ENCODE results near the gene CTBS. TPM values are rescaled to one million over a fixed set of nuclear protein-coding genes. Genes with fewer than 3 reads are reported as not detected.

CTBS gene
- total RNA-seq, 1 experiment from 2014 or later: 18.2 TPM

DNA sequence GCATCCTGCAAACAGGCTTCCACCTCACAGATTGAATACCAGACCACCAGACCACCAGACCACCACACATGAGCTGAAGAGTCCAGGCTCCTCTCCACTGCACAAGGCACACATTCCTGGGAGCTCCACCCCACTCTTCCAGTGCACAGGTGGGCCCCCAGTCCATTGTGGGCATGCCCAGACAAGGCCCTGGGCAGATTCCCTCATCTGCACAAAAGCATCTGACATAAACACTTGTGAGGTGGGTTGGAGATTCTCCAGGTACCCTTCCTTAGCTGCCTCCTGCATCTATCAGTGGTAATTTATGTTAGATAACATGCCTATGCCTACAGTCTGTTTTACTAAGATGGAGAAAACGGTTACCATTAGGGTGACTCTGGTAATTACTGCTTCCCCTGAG lies 11.6 kb upstream of the CTBS start:
- BruUV-seq (replicated peaks): no TSS peak
- no peak for DNase-seq
- no peaks in the 10 kb centered on the region for H3K9me3 Mint-ChIP-seq (ENCODE audit: low read depth, unreplicated experiment)
- peaks cover 8% of the 10 kb centered on the region for H3K4me1 Mint-ChIP-seq (ENCODE audit: low read depth, unreplicated experiment)
- CTCF ChIA-PET: interaction anchor here (0.7 kb wide), 1 partner anchor 71 kb away, joined by 4 read pairs; no protein-coding TSS in a partner anchor
- no peak for TF ChIP-seq CTCF (IDR thresholded peaks at IDR 0.05; ENCODE audit: unreplicated experiment)
- no peaks in the 10 kb centered on the region for H3K36me3 Mint-ChIP-seq (ENCODE audit: insufficient read depth, unreplicated experiment)
- intact Hi-C loops (cut with micrococcal nuclease; ENCODE audit: unreplicated experiment): no loop called here
- no peaks in the 10 kb centered on the region for H3K27me3 Mint-ChIP-seq (ENCODE audit: unreplicated experiment)
- no peak overlapping the region for H3K4me3 Mint-ChIP-seq (ENCODE audit: low read depth, unreplicated experiment)
- no peak overlapping the region for H3K27ac Mint-ChIP-seq (ENCODE audit: unreplicated experiment)

GRCh38 chr1:84584126-84584525 lies 9.9 kb upstream of the CTBS start:
- DNase-seq: no peak
- no peaks in the 10 kb centered on the region for H3K36me3 Mint-ChIP-seq (ENCODE audit: insufficient read depth, unreplicated experiment)
- peaks cover 8% of the 10 kb centered on the region for H3K4me1 Mint-ChIP-seq (ENCODE audit: low read depth, unreplicated experiment)
- no peak overlapping the region for H3K27ac Mint-ChIP-seq (ENCODE audit: unreplicated experiment)
- no TSS peak for BruUV-seq (replicated peaks)
- H3K27me3 Mint-ChIP-seq (ENCODE audit: unreplicated experiment): no peaks in the 10 kb centered on the region
- CTCF ChIA-PET: no interaction called here
- no peak for TF ChIP-seq CTCF (IDR thresholded peaks at IDR 0.05; ENCODE audit: unreplicated experiment)
- H3K4me3 Mint-ChIP-seq (ENCODE audit: low read depth, unreplicated experiment): no peak overlapping the region
- no peaks in the 10 kb centered on the region for H3K9me3 Mint-ChIP-seq (ENCODE audit: low read depth, unreplicated experiment)
- intact Hi-C loops (cut with micrococcal nuclease; ENCODE audit: unreplicated experiment): no loop called here

DNA sequence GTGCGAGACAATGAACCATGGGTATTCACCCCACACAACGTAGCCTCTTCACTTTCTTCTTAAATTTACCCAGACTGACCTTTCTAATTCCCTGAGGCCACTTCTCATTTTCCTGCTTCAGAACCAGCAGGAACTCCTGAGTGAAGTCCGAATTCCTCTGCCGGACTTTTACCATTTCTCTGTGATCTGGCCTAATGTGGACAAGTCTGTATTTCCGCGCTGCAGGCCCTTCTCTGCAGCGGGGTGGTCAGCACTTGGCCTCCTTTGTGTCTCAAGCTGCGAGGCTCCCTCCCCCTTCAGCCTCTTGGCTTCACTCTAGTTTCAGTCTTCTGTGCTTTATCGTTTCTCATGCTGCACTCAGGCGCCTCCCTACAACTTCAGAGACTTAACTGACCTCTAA lies 9.4 kb upstream of the CTBS start:
- no TSS peak for BruUV-seq (replicated peaks)
- no peaks in the 10 kb centered on the region for H3K36me3 Mint-ChIP-seq (ENCODE audit: insufficient read depth, unreplicated experiment)
- H3K4me1 Mint-ChIP-seq (ENCODE audit: low read depth, unreplicated experiment): peaks cover 8% of the 10 kb centered on the region
- intact Hi-C loops (cut with micrococcal nuclease; ENCODE audit: unreplicated experiment): no loop called here
- no peak overlapping the region for H3K27ac Mint-ChIP-seq (ENCODE audit: unreplicated experiment)
- H3K27me3 Mint-ChIP-seq (ENCODE audit: unreplicated experiment): no peaks in the 10 kb centered on the region
- no peak for DNase-seq
- CTCF ChIA-PET: no interaction called here
- H3K9me3 Mint-ChIP-seq (ENCODE audit: low read depth, unreplicated experiment): no peaks in the 10 kb centered on the region
- TF ChIP-seq CTCF (IDR thresholded peaks at IDR 0.05; ENCODE audit: unreplicated experiment): no peak
- no peak overlapping the region for H3K4me3 Mint-ChIP-seq (ENCODE audit: low read depth, unreplicated experiment)

DNA sequence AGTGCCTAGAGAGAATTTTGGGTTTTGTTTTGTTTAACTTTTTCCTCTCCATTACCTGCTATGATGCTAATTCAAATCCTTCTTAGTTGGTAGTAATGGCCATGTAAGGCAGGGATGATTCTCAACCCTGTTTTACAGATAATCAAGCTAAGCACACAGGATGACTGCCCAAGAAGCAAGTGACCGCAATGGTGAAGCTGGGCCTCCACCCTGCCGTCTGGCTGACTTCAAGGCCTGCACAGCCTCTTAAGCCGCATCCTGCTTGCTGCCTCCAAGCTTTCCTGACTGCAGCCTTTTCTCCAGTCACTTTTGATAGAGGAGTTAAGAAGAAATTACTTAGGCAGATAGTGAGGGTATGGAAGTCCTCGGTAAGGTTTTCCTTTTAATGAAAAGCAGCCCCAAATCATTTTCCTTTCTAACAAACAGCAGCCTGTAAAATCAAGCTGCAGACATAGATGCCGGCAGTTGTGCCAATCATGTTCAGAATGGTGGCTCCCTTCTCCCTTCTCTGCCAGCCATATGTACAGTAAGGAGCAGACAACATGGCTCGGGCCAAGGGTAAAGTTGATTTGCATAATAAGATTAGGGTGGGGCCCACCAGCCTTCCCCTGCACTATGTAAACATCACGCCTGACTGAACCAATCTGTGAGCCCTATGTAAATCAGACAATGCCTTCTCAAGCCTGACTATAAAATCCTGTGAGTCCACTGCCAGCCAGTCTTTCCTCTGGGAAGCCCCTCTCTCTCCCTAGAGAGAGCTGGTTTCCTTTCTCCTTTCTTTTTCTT lies 8.8 kb upstream of the CTBS start:
- no TSS peak for BruUV-seq (replicated peaks)
- no peak overlapping the region for H3K4me3 Mint-ChIP-seq (ENCODE audit: low read depth, unreplicated experiment)
- TF ChIP-seq CTCF (IDR thresholded peaks at IDR 0.05; ENCODE audit: unreplicated experiment): no peak
- H3K36me3 Mint-ChIP-seq (ENCODE audit: insufficient read depth, unreplicated experiment): no peaks in the 10 kb centered on the region
- DNase-seq: no peak
- intact Hi-C loops (cut with micrococcal nuclease; ENCODE audit: unreplicated experiment): no loop called here
- H3K4me1 Mint-ChIP-seq (ENCODE audit: low read depth, unreplicated experiment): peaks cover 8% of the 10 kb centered on the region
- H3K27ac Mint-ChIP-seq (ENCODE audit: unreplicated experiment): no peak overlapping the region
- no peaks in the 10 kb centered on the region for H3K27me3 Mint-ChIP-seq (ENCODE audit: unreplicated experiment)
- CTCF ChIA-PET: no interaction called here
- H3K9me3 Mint-ChIP-seq (ENCODE audit: low read depth, unreplicated experiment): no peaks in the 10 kb centered on the region

Measured in Calu3 (cell line).